Measurements from ENCODE around the gene VAT1. TPM values are rescaled to one million over a fixed set of nuclear protein-coding genes. Genes with fewer than 3 reads are reported as not detected.

The VAT1 gene
- total RNA-seq, 1 experiment from 2014 or later = 262 TPM

- H3K27me3 Mint-ChIP-seq (ENCODE audit: low read depth) = no peaks in the 10 kb centered on the region
- no peaks in the 10 kb centered on the region for H3K27me3 ChIP-seq (ENCODE audit: insufficient read depth, low read length)
- H2BK5ac ChIP-seq (ENCODE audit: insufficient read length, low read length) = no peak overlapping the region
- H3K4me2 ChIP-seq (ENCODE audit: insufficient read depth, insufficient read length, low read length) = no peak overlapping the region
- no peaks in the 10 kb centered on the region for H3K79me1 ChIP-seq (ENCODE audit: insufficient read depth, low read depth, low read length, poor library complexity, severe bottlenecking)
- no peak overlapping the region; a peak in 1 of 5 replicates for H3K4me3 Mint-ChIP-seq
- no peak overlapping the region for H2BK12ac ChIP-seq (ENCODE audit: insufficient read length, low read depth, low read length)
- H3K79me2 ChIP-seq (ENCODE audit: insufficient read depth, low read length) = no peaks in the 10 kb centered on the region
- no peak overlapping the region for H2AFZ ChIP-seq (ENCODE audit: low read length)
- no peak for TF ChIP-seq CTCF (conservative IDR thresholded peaks at IDR 0.05)
- no peak overlapping the region for H4K5ac ChIP-seq (ENCODE audit: insufficient read length, low read depth, low read length)
- H3K9ac ChIP-seq (ENCODE audit: extremely low read depth, insufficient read length, low read length) = no peak overlapping the region
- no peak for DNase-seq
- peaks cover 33 to 77% (median 74%) of the 10 kb centered on the region in 3 experiments; a peak in 6 of 7 replicates for H3K36me3 Mint-ChIP-seq (ENCODE audit: insufficient read depth in 1 of 3, low read depth in 3 of 3)
- no peak overlapping the region for H4K91ac ChIP-seq (ENCODE audit: insufficient read length, low read depth, low read length)
- no peak overlapping the region for H3K18ac ChIP-seq (ENCODE audit: insufficient read length, low read depth, low read length)
- H3K27ac Mint-ChIP-seq = peak overlapping the region in 1 of 3 experiments; percentile 22; a peak in 1 of 7 replicates
- H3K27ac ChIP-seq (ENCODE audit: insufficient read length, low read depth, low read length) = no peak overlapping the region
- H3K56ac ChIP-seq (ENCODE audit: insufficient read length, low read depth, low read length) = no peak overlapping the region
- no peaks in the 10 kb centered on the region for H3K4me1 Mint-ChIP-seq
- no peaks in the 10 kb centered on the region for H3K9me3 Mint-ChIP-seq
- no peak overlapping the region for H2BK15ac ChIP-seq (ENCODE audit: low read depth, low read length)
- H3K14ac ChIP-seq (ENCODE audit: insufficient read depth, low read length) = no peak overlapping the region
- no peak overlapping the region for H2AK5ac ChIP-seq (ENCODE audit: insufficient read length, low read length)
- no peak overlapping the region for H2BK120ac ChIP-seq (ENCODE audit: low read depth, low read length, poor library complexity, severe bottlenecking)
- peaks cover 2% of the 10 kb centered on the region for H4K20me1 ChIP-seq (ENCODE audit: control insufficient read depth, insufficient read depth, insufficient read length)
- WGBS (ENCODE audit: extremely low coverage, insufficient read length, low lambda C conversion rate) = no CpG with 5 or more reads among the region's 6 CpGs
- H3T11ph ChIP-seq (ENCODE audit: low read length) = no peak overlapping the region
- H4K8ac ChIP-seq (replicated peaks; ENCODE audit: insufficient read length, low read depth, low read length) = no peak overlapping the region
- H3K4ac ChIP-seq (ENCODE audit: low read depth, low read length) = no peak overlapping the region
- H3K4me1 ChIP-seq (ENCODE audit: insufficient read depth, low read length) = no peaks in the 10 kb centered on the region
- H3K9me3 ChIP-seq (ENCODE audit: control insufficient read depth, low read depth, low read length) = no peaks in the 10 kb centered on the region
- no peak overlapping the region for H3K23ac ChIP-seq (ENCODE audit: insufficient read length, low read depth, low read length)
- no peak overlapping the region for H2BK20ac ChIP-seq (ENCODE audit: low read depth, low read length, poor library complexity, severe bottlenecking)
- H3K23me2 ChIP-seq (ENCODE audit: insufficient read length, low read depth, low read length, poor library complexity, severe bottlenecking) = no peaks in the 10 kb centered on the region
Measured at GRCh38 chr17:42989726-42990652, 32.2 kb downstream of the VAT1 start.

All from H9 (cell line).